ENCODE data around the gene IER5L. TPM values are rescaled to one million over a fixed set of nuclear protein-coding genes. Genes with fewer than 3 reads are reported as not detected.
"Not testable (repeated sequence)": the region's sequence is repeated elsewhere in the genome, so short reads cannot be mapped to it uniquely, and the experiment has no call there.

Gene IER5L
- total and polyA plus RNA-seq, 9 donors = 4.0 to 7.4 (median 6.6) TPM

GRCh38 chr9:129135476-129135875 is 42.6 kb downstream of the IER5L start:
- Histone ChIP-seq H3K27me3 (ENCODE audit: control insufficient read depth, insufficient read depth, low read length) (no peaks in the 10 kb centered on the region), H3K4me3 (ENCODE audit: low read length) (no peak overlapping the region), H3K36me3 (ENCODE audit: control insufficient read depth, insufficient read depth, low read length) (peaks cover 60% of the 10 kb centered on the region), H3K9me3 (replicated peaks; ENCODE audit: control insufficient read depth, low read depth, low read length) (no peaks in the 10 kb centered on the region), H3K4me1 (ENCODE audit: control insufficient read depth, insufficient read depth, low read length) (peaks cover 36% of the 10 kb centered on the region), H3K27ac (ENCODE audit: low read length) (no peak overlapping the region)
- 79% methylated on average over 6 of the region's 6 CpGs for WGBS (ENCODE audit: insufficient coverage)
- DNase-seq = no peak

DNA sequence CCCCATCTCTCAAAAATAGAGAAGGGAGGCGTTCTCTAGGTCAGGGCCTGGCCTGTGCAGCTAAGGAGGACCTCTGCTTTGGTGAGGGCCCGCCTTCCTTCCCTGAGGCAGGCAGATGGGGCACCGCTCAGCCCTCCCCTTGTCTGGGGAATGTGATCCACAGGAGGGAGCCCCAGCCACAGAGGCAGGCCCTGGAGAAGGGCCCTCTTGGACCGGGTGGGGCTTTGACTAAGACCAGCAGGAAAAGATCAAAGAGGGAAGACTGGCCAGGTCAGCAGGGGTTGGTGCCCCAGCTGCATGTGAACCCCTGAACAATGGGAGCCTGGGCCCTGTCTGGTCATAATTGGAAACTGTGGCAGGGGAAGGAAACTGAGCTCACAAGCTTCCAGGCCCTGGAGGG is 45.0 kb downstream of the IER5L start:
- no peaks in the 10 kb centered on the region for H3K9me3 ChIP-seq (replicated peaks; ENCODE audit: control insufficient read depth, low read depth, low read length)
- WGBS (ENCODE audit: insufficient coverage) = 77% methylated on average over 4 of the region's 4 CpGs
- H3K36me3 ChIP-seq (ENCODE audit: control insufficient read depth, insufficient read depth, low read length) = peaks cover 73% of the 10 kb centered on the region
- no peak overlapping the region for H3K4me3 ChIP-seq (ENCODE audit: low read length)
- H3K27me3 ChIP-seq (ENCODE audit: control insufficient read depth, insufficient read depth, low read length) = no peaks in the 10 kb centered on the region
- no peak for DNase-seq
- H3K4me1 ChIP-seq (ENCODE audit: control insufficient read depth, insufficient read depth, low read length) = peaks cover 14% of the 10 kb centered on the region
- no peak overlapping the region for H3K27ac ChIP-seq (ENCODE audit: low read length)

DNA sequence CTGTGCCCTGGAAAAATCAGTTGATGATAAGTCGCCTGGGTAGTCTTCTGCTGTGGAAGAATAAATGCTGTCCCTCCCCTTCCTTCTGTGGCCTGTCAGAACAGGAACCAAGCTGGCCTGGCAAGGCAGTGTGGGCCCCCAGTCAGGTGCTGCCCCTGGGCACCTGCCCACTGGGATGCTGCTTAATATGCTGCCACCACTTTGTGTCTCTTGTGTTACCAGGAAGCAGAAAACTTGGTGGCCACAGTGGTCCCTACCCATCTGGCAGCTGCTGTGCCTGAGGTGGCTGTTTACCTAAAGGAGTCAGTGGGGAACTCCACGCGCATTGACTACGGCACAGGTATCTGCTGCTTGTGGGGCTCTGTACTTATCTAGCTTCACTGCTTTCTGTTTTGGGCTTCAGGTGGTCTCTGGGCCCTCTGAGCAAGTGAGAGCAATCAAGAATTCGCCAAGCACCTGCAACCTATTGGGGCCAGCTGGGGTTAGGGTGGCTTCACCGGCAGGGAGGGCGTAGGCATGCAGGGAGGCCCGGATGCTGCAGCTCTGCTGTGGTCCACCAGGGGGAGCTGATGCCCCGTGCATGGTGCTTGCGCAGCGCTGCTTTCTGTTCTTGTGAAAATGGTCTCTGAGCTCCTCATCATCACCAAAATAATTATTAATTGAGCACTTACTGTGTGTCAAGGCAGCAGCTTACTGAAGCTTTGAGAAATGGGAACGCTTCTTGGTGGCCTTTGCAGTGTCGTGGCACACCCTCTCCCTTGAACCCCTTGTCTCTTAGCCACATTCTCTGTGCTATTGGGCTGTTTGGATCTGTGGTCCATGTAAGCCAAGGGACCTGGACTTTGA is 46.5 kb downstream of the IER5L start:
- WGBS (ENCODE audit: insufficient coverage) = 40% methylated on average over 11 of the region's 13 CpGs
- no peaks in the 10 kb centered on the region for H3K27me3 ChIP-seq (ENCODE audit: control insufficient read depth, insufficient read depth, low read length)
- no peak overlapping the region for H3K4me3 ChIP-seq (ENCODE audit: low read length)
- peaks cover 4% of the 10 kb centered on the region for H3K4me1 ChIP-seq (ENCODE audit: control insufficient read depth, insufficient read depth, low read length)
- H3K36me3 ChIP-seq (ENCODE audit: control insufficient read depth, insufficient read depth, low read length) = peaks cover 69% of the 10 kb centered on the region
- H3K27ac ChIP-seq (ENCODE audit: low read length) = no peak overlapping the region
- DNase-seq = peak; percentile 71
- H3K9me3 ChIP-seq (replicated peaks; ENCODE audit: control insufficient read depth, low read depth, low read length) = no peaks in the 10 kb centered on the region

DNA sequence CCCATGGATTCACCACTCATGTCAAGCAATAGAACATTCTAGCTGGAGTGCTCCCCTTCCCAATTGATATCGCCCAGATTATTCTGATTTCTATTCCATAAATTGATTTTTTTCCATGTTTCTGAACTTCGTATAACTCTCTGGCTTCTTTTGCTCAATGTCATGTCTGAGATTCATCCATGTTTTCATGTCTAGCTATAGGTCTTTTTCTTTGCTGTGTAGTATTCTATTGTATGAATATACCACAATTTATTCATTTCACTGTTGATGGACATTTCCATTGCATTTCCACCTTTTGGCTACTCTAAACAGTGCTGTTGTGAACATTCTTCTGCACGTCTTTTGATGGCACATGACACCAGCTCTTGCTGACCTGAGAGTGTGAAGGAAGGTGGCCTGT is 47.3 kb downstream of the IER5L start:
- peaks cover 4% of the 10 kb centered on the region for H3K4me1 ChIP-seq (ENCODE audit: control insufficient read depth, insufficient read depth, low read length)
- no peaks in the 10 kb centered on the region for H3K27me3 ChIP-seq (ENCODE audit: control insufficient read depth, insufficient read depth, low read length)
- no peak for DNase-seq
- H3K4me3 ChIP-seq (ENCODE audit: low read length) = no peak overlapping the region
- no peak overlapping the region for H3K27ac ChIP-seq (ENCODE audit: low read length)
- no peaks in the 10 kb centered on the region for H3K9me3 ChIP-seq (replicated peaks; ENCODE audit: control insufficient read depth, low read depth, low read length)
- H3K36me3 ChIP-seq (ENCODE audit: control insufficient read depth, insufficient read depth, low read length) = peaks cover 66% of the 10 kb centered on the region
- WGBS (ENCODE audit: insufficient coverage) = no CpG with 5 or more reads among the region's 3 CpGs

DNA sequence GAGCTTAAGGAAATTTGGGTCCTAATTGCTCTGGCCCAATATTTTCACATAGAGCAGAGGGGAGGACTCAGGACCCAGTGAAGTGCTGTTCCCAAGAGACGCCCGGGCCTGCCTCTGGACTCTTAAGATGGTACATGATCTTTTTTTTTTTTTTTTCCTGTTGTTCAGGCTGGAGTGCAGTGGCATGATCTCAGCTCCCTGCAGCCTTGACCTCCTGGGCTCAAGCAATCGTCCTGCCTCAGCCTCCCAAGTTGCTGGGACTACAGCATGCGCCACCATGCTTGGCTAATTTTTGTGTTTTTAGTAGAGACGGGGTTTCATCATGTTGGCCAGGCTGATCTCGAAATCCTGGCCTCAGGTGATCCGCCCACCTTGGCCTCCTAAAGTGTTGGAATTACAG is 47.8 kb downstream of the IER5L start:
- not testable (repeated sequence) for DNase-seq; H3K27me3 ChIP-seq (ENCODE audit: control insufficient read depth, insufficient read depth, low read length); H3K4me3 ChIP-seq (ENCODE audit: low read length); H3K9me3 ChIP-seq (replicated peaks; ENCODE audit: control insufficient read depth, low read depth, low read length); H3K4me1 ChIP-seq (ENCODE audit: control insufficient read depth, insufficient read depth, low read length); H3K27ac ChIP-seq (ENCODE audit: low read length)
- peaks cover 67% of the 10 kb centered on the region for H3K36me3 ChIP-seq (ENCODE audit: control insufficient read depth, insufficient read depth, low read length)
- WGBS (ENCODE audit: insufficient coverage) = 79% methylated on average over 2 of the region's 7 CpGs

- DNase-seq = no peak
- H3K36me3 ChIP-seq (ENCODE audit: control insufficient read depth, insufficient read depth, low read length) = peaks cover 69% of the 10 kb centered on the region
- WGBS (ENCODE audit: insufficient coverage) = 100% methylated on average over 2 of the region's 5 CpGs
- no peaks in the 10 kb centered on the region for H3K27me3 ChIP-seq (ENCODE audit: control insufficient read depth, insufficient read depth, low read length)
- peaks cover 4% of the 10 kb centered on the region for H3K4me1 ChIP-seq (ENCODE audit: control insufficient read depth, insufficient read depth, low read length)
- no peaks in the 10 kb centered on the region for H3K9me3 ChIP-seq (replicated peaks; ENCODE audit: control insufficient read depth, low read depth, low read length)
- H3K4me3 ChIP-seq (ENCODE audit: low read length) = no peak overlapping the region
- no peak overlapping the region for H3K27ac ChIP-seq (ENCODE audit: low read length)
Observed at GRCh38 chr9:129128689-129129088, 49.4 kb downstream of the IER5L start.

GRCh38 chr9:129126749-129127618 is 51.1 kb downstream of the IER5L start:
- Histone ChIP-seq H3K4me3 (ENCODE audit: low read length) (no peak overlapping the region), H3K27ac (ENCODE audit: low read length) (peak overlapping the region; percentile 55), H3K36me3 (ENCODE audit: control insufficient read depth, insufficient read depth, low read length) (peaks cover 62% of the 10 kb centered on the region), H3K4me1 (ENCODE audit: control insufficient read depth, insufficient read depth, low read length) (peaks cover 9% of the 10 kb centered on the region), H3K9me3 (replicated peaks; ENCODE audit: control insufficient read depth, low read depth, low read length) (no peaks in the 10 kb centered on the region), H3K27me3 (ENCODE audit: control insufficient read depth, insufficient read depth, low read length) (no peaks in the 10 kb centered on the region)
- no peak for DNase-seq
- 70% methylated on average over 10 of the region's 10 CpGs for WGBS (ENCODE audit: insufficient coverage)

Other genes starting within 250 kb of the IER5L start
- 8.0 TPM for gene DOLK, start 230.7 kb downstream of the IER5L start, total RNA-seq
- gene DOLK, start 230.7 kb downstream of the IER5L start, polyA plus RNA-seq (ENCODE audit: insufficient read depth in 1 of 8, insufficient read length in 8 of 8, low replicate concordance in 1 of 8) = 10 to 100 TPM in 2 of 8 donors, 1 to 10 TPM in 6; 7.9 to 11.6 (median 9.3) TPM
- gene NUP188, start 230.6 kb downstream of the IER5L start, total RNA-seq = 21.7 TPM
- 10 to 100 TPM; 28.0 to 41.5 (median 34.3) TPM for gene NUP188, start 230.6 kb downstream of the IER5L start, polyA plus RNA-seq (ENCODE audit: insufficient read depth in 1 of 8, insufficient read length in 8 of 8, low replicate concordance in 1 of 8)
- gene SH3GLB2, start 149.9 kb downstream of the IER5L start, total RNA-seq = 59.4 TPM
- 10 to 100 TPM; 45.4 to 80.6 (median 65.8) TPM for gene SH3GLB2, start 149.9 kb downstream of the IER5L start, polyA plus RNA-seq (ENCODE audit: insufficient read depth in 1 of 8, insufficient read length in 8 of 8, low replicate concordance in 1 of 8)
- gene MIGA2, start 141.6 kb downstream of the IER5L start, total RNA-seq = 14.7 TPM
- gene MIGA2, start 141.6 kb downstream of the IER5L start, polyA plus RNA-seq (ENCODE audit: insufficient read depth in 1 of 8, insufficient read length in 8 of 8, low replicate concordance in 1 of 8) = 10 to 100 TPM; 12.4 to 18.2 (median 15.5) TPM
- 7.5 TPM for gene DOLPP1, start 97.2 kb downstream of the IER5L start, total RNA-seq
- 10 to 100 TPM in 6 of 8 donors, 1 to 10 TPM in 2; 9.3 to 13.2 (median 10.8) TPM for gene DOLPP1, start 97.2 kb downstream of the IER5L start, polyA plus RNA-seq (ENCODE audit: insufficient read depth in 1 of 8, insufficient read length in 8 of 8, low replicate concordance in 1 of 8)
- 26.0 TPM for gene CRAT, start 67.5 kb downstream of the IER5L start, total RNA-seq
- 10 to 100 TPM; 34.0 to 54.9 (median 43.6) TPM for gene CRAT, start 67.5 kb downstream of the IER5L start, polyA plus RNA-seq (ENCODE audit: insufficient read depth in 1 of 8, insufficient read length in 8 of 8, low replicate concordance in 1 of 8)
- gene PTPA, start 66.8 kb downstream of the IER5L start, total RNA-seq = 119 TPM
- 100 to 1,000 TPM; 106 to 141 (median 122) TPM for gene PTPA, start 66.8 kb downstream of the IER5L start, polyA plus RNA-seq (ENCODE audit: insufficient read depth in 1 of 8, insufficient read length in 8 of 8, low replicate concordance in 1 of 8)

Measured in muscle of leg (tissue), 11 donors.